Hepatocyte (in vitro differentiated cells): ENCODE data around the gene UGT1A7.

Experiments
- EZH2 ChIP-seq: fragments of 200-600 bp; sonication (generic); IDR thresholded peaks from 2 replicates; pipeline ENCODE4 v1.6.1; 2016; ENCODE audit warnings: antibody characterized with exemption, mild to moderate bottlenecking, borderline replicate concordance
- EZH2phosphoT487 ChIP-seq: fragments of 200-600 bp; sonication (generic); IDR thresholded peaks from one replicate; pipeline ENCODE4 v1.6.1; 2018; ENCODE audit warnings: antibody characterized with exemption, mild to moderate bottlenecking, low read depth, moderate library complexity; ENCODE audit not compliant: unreplicated experiment, severe bottlenecking
- TF ChIP-seq, protein P1 (sequence below): fragments of 200-600 bp; sonication (generic); IDR thresholded peaks from 2 replicates; pipeline ENCODE4 v1.5.1; 2016; ENCODE audit warnings: antibody characterized with exemption, mild to moderate bottlenecking; ENCODE audit not compliant: poor library complexity

DNA sequence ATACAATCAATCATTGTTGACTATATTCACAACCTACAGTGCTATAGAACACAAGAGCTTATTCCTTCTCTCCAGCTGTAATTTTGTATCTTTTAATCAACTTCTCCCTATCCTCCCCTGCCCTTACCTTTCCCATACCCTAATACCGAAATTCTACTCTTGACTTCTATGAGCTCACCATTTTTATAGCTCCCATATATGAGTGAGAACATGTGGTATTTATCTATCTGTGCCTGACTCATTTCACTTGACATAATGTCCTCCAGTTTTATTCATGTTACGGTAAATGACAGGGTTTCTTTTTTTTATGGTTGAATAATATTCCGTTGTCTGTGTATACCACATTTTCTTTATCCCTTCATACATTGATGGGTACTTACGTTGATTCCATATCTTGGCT, 99.1 kb downstream of the UGT1A7 start:
- TF ChIP-seq, protein P1, sequence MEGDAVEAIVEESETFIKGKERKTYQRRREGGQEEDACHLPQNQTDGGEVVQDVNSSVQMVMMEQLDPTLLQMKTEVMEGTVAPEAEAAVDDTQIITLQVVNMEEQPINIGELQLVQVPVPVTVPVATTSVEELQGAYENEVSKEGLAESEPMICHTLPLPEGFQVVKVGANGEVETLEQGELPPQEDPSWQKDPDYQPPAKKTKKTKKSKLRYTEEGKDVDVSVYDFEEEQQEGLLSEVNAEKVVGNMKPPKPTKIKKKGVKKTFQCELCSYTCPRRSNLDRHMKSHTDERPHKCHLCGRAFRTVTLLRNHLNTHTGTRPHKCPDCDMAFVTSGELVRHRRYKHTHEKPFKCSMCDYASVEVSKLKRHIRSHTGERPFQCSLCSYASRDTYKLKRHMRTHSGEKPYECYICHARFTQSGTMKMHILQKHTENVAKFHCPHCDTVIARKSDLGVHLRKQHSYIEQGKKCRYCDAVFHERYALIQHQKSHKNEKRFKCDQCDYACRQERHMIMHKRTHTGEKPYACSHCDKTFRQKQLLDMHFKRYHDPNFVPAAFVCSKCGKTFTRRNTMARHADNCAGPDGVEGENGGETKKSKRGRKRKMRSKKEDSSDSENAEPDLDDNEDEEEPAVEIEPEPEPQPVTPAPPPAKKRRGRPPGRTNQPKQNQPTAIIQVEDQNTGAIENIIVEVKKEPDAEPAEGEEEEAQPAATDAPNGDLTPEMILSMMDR = no peak
- TF ChIP-seq EZH2 (no peak), EZH2phosphoT487 (no peak)
